Stimulated activated CD4-positive, alpha-beta T cell treated with anti-CD3 and anti-CD28 coated beads, Interleukin-4, amount 100 ng/mL, for 24 hours (primary cell): Measurements from ENCODE around the gene ELP4.
"Not testable (repeated sequence)": the region's sequence is repeated elsewhere in the genome, so short reads cannot be mapped to it uniquely, and the experiment has no call there.

Experiments used
- DNase-seq: peaks from one replicate; pipeline ENCODE4 v3.0.0-alpha.2; 2020

ELP4 gene

DNA sequence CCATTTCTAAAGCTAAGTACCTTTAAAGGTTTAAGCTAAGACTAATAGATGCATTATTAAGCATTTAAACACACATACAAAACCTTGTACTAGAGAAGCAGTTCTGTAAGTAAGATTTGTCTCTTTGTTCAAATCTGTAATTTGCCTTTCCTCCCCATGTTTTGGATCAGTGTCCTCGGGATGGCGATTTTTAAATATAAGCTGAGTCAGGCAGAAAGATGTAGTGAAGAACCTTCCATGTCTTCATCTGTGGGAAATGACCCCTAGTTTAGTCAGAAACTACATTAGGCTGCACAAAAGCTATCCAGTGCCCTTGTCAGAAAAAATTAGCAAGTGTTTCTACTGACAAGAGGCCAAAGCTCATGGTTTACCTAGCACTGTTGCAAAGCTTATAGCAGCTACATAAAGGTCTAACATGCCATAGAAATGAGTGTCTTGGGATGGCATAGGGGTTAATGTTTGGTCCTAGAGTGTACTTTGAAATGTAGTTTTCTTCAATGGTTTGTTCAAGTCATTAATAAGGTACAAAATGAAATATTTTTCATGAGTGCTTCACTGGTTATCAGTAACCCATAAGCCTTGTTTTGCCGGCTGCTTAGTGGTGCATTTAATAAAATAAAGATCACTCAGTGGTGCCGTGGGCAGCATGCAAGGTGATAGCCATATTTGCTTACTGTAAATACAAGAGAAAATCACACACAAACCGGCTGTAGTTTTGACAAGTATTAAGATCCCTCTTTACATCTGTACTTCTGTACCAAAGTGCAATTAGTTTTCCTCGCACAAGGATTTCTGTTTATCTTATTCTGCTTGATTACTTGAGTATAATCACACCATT is 139.8 kb downstream of the ELP4 start:
- DNase-seq, result no peak

DNA sequence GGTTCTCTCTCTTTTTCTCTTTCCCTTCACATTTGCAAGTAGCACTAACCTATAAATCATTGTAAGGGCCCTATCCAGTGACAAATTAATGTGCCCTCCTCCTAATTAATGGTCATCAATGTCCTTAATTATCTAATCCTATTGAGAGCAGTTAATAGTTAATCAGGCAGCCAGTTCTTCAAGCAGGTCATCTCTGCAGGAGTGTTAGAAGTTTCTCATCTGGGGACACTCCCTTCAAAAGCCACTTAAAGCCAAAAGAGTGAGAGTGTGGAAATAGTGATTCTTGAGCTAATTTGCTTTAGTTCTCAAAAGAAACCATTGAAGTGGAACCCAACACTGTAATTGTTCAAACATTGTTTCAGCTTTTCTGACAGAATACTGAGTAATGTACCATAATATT is 141.6 kb downstream of the ELP4 start:
- no peak for DNase-seq

DNA sequence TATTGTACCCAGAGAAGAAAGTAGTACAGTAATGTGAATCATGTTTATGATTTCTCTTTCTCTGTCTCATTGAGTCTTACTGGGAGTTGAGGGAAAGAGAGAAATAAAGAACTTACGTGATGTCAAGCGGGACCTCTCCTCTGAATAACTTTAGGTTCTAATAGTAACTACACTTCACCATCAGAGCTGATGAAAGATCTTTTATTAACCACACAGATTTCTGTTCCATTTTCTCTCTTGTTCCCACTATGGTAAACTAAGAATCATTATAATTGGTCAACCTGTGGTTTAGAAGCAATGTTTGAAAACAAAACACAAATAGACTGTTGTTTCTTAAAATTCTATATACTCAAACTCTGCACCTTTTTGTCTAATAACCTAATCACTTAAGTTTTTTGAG is 142.3 kb downstream of the ELP4 start:
- DNase-seq, result no peak

DNA sequence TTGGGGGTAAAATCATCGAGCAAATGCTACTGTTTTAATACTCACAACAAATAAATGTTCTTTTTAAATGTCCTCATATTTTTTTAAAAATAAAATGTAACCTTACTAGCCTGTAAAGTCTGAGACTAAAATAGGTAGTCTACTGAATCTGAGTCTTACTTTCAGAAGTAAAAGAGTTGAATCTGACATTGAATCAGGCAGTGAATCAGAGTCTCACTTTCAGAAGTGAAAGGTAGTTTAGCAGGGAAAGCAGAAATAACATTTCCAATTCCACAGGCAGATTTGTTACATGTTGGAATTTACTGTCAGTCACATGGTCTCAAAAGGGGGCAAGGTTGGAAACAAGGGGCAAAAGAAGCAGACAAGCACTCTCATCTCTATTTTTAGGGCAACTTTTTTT is 143.0 kb downstream of the ELP4 start:
- DNase-seq, result no peak

DNA sequence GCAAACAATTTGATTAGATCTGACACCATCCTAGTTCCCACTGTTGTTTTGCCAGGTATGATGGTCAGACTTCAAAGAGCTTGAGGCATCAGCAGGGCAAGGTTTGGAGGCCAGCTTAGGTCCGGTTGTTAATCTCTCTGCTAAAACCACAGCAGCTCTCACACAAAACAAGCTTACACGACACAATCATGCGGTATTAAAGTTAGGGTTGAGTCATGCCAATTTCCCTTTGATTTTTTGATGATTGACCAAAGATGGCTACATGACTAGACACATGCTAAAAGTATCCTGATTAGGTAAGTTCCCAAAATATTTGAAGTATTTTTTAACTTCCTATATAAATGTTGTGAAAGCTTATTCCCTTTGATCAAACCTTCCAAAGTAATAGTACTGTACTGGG is 145.9 kb downstream of the ELP4 start:
- no peak for DNase-seq

DNA sequence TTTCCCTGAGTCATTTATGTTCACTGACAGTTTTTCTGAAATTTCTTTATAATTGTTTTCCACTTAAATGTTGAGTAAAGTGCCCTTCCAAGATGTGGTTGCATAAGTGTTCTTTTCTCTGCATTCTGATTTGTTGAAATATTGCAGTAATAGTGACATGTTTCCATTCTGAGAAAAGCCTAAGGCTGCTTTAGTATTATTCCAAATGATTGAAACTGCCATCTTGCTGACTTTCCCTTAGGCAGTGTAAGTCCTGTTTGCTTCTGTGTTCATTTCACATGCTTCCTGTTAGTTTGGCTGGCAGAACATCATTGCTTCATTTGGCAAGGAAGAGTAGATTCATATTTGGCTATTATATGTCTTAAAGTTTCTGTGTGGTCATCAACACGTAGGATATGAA is 146.5 kb downstream of the ELP4 start:
- DNase-seq, result no peak

DNA sequence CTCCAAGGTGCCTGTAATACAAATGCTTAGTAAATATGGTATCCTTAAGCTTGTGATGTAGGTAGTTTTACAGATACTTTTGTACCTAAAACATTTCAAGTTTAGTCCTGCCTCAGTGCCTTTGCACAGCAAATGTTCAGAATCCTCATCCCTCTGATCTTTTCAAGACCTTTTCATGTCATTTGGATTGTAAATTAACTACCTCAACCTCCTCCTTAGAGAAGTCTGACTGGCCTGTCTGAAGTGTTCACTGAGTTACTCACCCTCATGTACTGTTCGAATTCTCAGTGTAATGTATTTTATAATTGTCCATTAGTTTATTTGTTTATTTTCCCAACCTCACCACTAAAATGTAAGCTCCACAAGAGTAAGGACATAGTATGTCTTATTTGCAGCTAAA is 147.5 kb downstream of the ELP4 start:
- DNase-seq, result no peak

DNA sequence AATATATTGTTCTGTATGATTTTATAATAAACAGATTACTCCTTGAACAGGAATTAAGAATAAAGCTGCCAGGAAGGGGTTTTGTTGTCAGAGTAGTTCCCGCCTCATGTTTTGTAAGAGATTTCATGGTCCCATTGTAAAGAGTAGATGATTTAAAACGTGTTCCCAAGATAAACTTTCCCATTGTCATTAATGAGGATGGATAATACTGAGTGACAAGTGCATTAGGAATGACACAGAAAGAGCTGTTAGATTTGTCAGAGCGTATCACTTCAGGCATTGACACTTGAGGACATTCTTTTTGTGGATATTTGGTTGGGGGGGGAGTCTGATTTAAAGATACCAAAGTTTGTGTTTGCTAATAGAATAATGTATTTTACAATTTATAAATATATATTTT is 154.6 kb downstream of the ELP4 start:
- no peak for DNase-seq

DNA sequence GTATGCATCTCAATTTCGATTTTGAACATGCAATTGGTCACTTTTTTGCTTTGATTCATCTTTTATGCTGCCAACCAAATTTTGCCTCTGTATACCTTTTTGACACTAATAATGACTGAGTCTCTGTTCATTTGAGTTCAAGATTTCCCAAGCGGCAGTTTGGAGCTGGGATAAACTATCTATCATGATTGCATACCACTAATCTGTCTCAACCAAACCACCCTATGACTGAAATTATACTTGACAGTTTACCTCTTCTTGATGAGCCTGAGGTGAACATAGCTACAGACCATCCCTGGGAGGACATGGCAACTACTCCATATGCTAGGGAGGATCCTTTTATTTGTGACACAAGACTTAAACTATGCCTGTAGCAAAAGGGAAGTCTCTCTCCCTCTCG is 155.4 kb downstream of the ELP4 start:
- DNase-seq, result no peak

DNA sequence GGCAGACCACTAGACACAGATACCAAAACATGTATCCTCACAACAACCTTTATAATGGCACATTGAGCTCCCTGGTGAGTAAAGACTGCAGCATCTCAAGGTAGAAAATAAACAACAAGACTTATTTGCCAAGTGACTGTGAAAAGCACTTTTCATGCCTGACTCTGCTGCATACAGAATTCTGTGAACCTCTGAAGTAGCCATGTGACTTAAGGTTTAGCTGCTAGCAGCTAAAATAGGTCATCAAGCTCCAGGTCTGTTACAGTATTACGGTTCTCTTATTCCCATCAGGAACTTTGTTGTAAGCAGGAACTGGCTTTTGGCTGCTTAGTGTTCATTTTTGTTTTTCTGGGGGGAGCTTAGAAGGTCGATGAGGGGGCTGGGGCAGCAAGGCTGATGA is 162.1 kb downstream of the ELP4 start:
- no peak for DNase-seq

DNA sequence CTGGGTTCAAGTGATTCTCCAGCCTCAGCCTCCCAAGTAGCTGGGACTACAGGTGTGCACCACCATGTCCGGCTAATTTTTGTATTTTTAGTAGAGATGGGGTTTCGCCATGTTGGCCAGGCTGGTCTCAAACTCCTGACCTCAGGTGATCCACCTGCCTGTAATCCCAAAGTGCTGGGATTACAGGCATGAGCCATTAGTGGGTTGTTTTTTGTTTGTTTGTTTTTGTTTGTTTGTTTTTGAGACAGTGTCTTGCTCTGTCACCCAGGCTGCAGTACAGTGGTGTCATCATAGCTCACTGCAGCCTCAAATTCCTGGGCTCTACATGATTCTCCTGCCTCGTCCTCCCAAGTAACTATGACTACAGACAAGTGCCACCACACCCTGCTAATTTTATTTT is 163.5 kb downstream of the ELP4 start:
- DNase-seq, result not testable (repeated sequence)

DNA sequence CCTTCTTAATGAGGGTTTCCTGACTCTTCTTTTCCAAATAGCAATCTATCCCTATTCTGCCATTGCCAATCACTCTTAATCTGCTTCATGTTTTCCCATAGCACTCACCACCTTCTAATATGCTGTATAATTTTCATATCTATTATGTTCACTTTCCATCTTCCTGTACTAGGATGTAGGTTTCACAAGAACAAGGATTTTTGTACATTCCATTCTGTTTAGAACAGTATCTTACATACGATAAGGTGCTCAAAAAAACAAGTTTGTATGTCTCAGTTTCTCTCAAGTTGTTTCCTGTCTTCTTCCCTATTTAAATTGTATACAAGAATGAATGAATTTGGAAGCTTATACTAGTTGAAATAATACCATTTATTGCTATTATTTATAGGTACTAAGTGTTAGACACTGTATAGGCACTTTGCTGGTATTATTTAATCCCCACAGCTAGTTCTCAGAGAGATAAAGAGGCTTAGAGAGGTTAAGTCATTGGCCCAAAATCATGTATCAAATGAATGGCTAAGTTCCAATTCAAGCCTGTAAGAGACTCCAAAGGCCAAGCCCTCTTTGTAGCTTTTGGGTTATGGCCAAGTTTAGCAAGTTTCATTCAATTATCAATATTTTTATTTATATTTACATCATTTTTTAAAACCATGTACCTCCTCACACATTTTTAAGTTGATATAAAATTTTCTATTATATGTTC is 166.9 kb downstream of the ELP4 start:
- DNase-seq, result no peak

DNA sequence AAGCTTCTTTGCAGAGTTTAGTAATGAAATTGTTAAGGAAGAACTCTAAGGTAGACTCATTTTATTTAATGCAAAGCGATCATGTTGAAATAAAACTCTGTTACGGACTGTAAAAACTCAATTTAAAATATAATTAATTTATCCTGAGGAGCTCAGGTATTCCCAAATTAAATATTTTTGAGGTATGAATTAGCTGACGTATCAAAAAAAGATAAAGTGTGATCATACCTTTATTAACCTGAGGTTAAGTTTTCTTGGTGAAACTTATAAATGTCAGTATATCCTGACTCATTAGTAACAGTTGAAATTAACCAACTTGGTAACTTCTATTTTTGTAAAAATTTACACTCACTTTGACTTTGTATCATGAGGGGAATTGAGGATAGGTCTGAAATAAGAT is 171.2 kb downstream of the ELP4 start:
- DNase-seq, result no peak

DNA sequence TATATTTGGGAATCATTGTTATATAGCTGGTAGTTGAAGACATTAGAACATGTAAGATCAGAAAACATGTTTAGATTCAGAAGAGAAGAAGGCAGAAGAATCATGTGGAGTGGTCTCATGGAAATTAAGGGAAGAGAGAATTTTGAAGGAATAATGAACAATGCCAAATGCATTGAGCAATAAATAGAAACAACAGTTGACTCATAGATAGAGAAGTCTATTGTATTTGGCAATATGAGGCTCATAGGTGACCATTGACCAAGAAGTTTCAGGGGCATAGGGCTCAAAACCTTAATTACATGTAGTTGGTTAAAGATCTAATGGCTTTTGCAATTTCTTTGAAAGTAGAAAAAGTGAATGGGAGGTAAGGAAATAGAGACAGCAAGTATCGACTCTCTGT is 177.7 kb downstream of the ELP4 start:
- no peak for DNase-seq

DNA sequence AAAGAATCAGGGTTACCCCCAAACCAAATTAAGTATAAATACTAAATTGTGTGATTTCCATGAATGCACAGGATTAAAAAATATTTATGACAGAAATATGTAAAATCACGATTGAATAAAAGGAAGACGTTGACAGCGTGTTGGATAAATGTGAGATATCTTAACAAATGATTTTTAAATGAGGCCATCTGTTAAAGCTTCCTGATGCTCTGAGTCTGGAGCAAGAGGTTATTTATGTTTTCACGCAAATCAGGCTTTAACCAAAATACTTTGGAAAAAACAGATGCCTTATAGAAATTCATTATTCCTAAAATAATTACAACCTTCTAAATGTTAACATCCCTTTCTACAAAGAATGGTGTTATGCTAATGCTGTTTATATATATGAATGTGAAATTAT is 178.3 kb downstream of the ELP4 start:
- DNase-seq, result no peak

DNA sequence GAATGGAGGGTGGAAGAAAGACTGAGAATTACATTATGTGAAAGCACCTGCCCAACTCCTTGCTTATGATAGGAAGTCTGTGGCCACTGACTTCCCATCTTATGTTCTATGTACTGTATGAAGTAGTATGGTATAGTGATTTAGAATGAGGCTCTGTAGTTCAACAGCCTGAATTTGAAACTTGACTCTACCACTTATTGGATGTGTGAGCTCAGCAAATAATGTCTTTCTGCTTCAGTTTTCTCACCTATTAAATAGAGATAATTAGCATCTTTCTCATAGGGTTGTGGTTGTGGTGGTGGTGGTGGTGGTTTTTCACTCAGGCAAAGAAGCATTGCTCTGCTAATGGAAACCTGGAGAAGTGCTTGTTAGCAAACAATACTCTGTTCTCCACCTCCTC is 180.0 kb downstream of the ELP4 start:
- DNase-seq, result no peak

DNA sequence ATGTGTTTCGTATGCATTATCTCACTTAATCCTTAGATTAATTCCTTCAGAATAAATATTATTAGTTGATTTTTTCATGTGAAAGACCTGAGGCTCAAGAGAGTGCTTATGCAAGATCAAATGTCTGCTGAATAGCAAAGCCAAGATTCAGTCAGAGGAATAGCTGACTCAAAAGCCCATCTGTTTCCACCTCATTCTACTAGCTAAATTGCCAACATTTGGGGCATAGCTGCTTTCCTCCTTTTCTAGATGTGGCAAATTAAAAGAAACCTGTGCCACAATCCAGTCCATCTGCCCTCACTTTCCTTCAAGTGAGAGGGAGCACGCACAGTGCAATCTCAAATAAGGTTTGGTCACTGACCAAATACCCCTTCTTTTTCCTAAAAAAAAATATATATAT is 180.5 kb downstream of the ELP4 start:
- DNase-seq, result no peak

DNA sequence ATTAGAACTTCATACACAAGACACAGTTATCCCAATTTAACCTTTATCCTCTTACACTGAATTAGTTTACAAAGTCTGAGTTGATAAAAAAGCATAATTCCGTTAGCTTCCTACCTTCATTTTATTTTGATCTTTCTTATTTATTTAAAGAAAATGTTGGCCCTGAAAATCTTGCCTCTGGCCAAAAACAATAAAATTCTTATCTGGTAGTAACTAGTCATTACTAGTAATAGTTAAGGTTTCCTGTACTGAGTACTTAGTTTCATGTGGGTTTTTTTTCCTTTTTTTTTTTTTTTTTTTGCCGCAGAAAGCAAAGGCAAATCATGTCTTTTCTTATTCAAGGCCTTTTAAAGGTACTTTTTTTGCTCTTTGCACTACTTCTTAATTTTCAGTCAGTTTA is 180.9 kb downstream of the ELP4 start:
- no peak for DNase-seq

DNA sequence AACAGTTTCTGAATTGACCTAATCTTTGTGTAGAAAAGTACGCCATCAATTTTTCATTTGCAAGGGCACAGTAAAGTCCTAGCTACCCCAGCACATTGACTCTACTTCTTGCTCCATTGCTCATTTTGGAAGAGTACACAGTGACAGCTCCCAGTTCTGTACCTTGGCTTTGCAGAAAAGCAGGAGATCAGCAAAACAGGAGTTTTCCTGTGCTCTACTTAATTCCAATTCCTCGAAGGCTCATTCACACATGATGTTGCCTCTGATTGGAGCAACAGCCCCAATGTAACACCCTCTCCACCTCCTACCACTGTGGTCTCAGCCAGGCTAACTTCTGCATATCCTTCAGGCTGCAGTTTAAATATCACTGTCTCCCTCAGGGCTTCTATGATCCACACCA is 182.9 kb downstream of the ELP4 start:
- DNase-seq, result no peak

DNA sequence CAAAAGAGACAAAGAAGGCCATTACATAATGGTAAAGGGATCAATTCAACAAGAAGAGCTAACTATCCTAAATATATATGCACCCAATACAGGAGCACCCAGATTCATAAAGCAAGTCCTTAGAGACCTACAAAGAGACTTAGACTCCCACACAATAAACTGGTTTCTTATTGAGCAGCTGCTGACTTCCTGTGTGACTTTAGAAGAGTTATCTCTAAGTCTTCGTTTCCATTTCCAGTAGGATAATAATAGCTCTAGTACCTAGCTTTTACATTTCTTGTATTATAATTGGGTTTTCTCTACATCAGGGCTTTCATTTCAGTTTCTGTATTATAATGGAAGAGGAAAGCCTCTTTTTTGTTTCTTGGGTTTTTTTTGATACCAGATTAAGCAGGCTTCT is 187.5 kb downstream of the ELP4 start:
- not testable (repeated sequence) for DNase-seq

DNA sequence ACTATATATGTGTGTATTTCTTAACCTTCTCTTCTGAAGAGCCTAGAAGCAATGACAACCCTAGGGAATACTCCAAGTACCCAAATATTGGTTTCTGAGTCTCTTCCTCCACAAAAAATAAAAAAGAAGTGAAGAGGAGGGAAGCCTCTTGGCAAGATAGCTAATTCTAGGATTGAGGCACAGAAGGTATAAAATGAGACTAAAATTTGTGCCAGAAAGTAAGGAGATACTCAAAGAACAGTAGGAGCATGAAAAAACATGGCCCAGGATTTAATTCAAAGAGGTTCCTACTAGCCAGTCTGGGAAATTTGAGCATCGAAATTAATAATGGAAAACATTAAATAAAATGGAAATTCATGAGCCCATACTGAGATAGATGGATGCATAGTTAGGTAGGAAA is 189.5 kb downstream of the ELP4 start:
- no peak for DNase-seq

DNA sequence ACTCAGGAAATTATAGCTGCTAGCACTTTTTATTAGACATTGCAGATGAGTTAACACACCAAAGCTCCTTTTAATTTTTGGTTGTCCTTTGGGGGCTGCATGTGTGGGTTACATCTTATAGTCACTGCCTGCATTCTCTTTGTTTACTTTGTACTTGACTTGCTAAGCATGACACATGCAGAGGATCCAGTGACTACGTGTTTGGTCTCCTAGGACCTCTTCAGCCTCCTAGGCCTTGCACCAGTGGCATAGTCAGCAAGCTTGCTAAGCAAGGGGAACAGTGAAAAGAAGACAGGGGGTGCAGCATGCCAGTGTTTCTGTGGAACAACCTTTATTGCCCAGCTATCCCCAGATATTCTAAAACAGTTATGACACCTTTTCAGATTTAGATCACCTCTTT is 193.4 kb downstream of the ELP4 start:
- DNase-seq, result no peak

DNA sequence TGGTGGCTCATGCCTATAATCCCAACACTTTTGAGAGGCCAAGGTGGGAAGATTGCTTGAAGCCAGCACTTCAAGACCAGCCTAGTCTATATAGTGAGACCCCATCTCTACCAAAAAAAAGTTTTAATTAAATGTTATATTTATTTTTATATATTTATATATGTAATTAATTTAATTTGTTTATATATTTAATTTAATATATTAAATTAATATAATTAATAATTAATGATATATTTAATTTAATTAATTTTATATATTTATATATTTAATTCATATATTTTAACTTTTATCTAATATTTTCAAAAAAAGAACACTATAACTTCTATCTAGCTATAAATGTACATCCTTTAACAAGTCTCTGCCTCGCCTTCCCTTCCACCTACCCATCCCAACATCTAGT is 196.8 kb downstream of the ELP4 start:
- DNase-seq, result no peak

DNA sequence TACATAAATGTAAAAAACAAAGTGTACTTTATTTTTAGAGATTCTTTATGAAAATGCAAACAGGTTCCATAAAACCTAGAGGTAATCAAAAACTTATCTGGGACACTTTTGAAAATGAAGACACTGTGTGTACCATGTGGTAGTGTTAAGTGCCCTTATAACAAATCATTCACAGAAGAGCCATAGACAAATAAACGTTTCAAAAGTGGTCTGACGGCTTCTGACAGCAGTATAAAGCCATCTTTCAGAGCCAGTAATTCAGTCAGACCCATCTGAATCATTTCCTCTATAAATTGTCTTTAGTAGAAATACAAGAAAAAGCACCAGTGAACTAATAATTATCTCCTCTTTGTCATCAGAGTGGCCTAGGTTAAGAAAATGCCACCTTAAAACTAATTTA is 201.6 kb downstream of the ELP4 start:
- DNase-seq, result no peak

DNA sequence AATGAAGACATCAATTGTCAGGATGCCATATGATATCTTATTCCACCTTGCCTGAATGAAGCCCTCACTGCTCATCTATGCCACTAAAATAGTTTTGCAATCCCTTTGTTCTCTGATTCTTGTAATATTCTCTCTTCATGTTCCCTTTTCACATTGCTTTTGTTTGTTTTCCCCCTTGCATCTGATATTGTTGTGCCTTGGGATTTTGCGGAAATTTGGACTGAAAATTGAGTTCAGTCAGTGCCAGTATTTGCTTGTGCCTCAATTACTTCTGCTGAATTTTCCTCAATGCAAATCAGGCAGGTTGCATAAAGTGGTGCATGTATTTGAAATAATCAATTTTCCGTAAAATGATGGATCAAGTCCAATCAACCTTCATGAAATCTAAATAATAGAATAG is 203.3 kb downstream of the ELP4 start:
- no peak for DNase-seq
